H1 (cell line): Measurements from ENCODE around the gene ARNT2. TPM values are rescaled to one million over a fixed set of nuclear protein-coding genes. Genes with fewer than 3 reads are reported as not detected.

Source experiments
- CTCF ChIA-PET: fragments of 300-600 bp; sonication (Branson Sonifier 250); formaldehyde crosslinking; loops from one replicate; lab custom pipeline; 2021; ENCODE audit not compliant: partially characterized antibody; lab: Charles Lee
- POLR2A ChIA-PET: fragments of 300-600 bp; sonication (Branson Sonifier 250); formaldehyde crosslinking; loops from one replicate; lab custom pipeline; 2021; ENCODE audit warnings: inconsistent platforms; ENCODE audit not compliant: partially characterized antibody; lab: Charles Lee
- DNase-seq, 2 experiments: peaks; one replicate each; pipeline versions ENCODE4 v3.0.0 to v3.0.0-alpha.2; 2010 to 2022; ENCODE audit warnings: low spot score in 2 of 2, low read depth in 1 of 2, mixed read lengths in 1 of 2
- FAIRE-seq: peaks from 2 replicates; lab custom pipeline; 2011; peaks lifted over from hg19 to GRCh38; lab: Jason Lieb, UNC
- H2AFZ ChIP-seq: 2 replicates; pipeline ENCODE4 v1.8.1; 2012; ENCODE audit warnings: low read length, inconsistent platforms
- H2AK5ac ChIP-seq: 2 replicates; pipeline ENCODE4 v1.6.1; 2013; ENCODE audit warnings: low read depth, low read length
- H2BK120ac ChIP-seq: replicated peaks from 2 replicates; pipeline ENCODE3; 2013; ENCODE audit warnings: low read depth, low read length, inconsistent platforms
- H2BK12ac ChIP-seq: 2 replicates; pipeline ENCODE4 v1.6.1; 2013; ENCODE audit warnings: low read depth, low read length
- H2BK15ac ChIP-seq: 2 replicates; pipeline ENCODE4 v1.6.1; 2013; ENCODE audit warnings: low read length
- H2BK20ac ChIP-seq: 2 replicates; pipeline ENCODE4 v1.6.1; 2013; ENCODE audit warnings: low read length
- H2BK5ac ChIP-seq: 2 replicates; pipeline ENCODE4 v1.6.1; 2013; ENCODE audit warnings: low read depth, low read length
- H3K14ac ChIP-seq: 2 replicates; pipeline ENCODE4 v1.6.1; 2013; ENCODE audit warnings: inconsistent platforms; ENCODE audit not compliant: insufficient read length
- H3K18ac ChIP-seq: 2 replicates; pipeline ENCODE4 v1.6.1; 2013; ENCODE audit warnings: low read length; ENCODE audit errors: extremely low read depth
- H3K23ac ChIP-seq: 2 replicates; pipeline ENCODE4 v1.6.1; 2013; ENCODE audit warnings: inconsistent platforms; ENCODE audit not compliant: insufficient read length
- H3K23me2 ChIP-seq: 2 replicates; pipeline ENCODE4 v1.6.1; 2013; ENCODE audit warnings: low read depth, low read length
- H3K27ac ChIP-seq: 2 replicates; pipeline ENCODE4 v1.6.1; 2011; ENCODE audit warnings: low read depth, low read length, inconsistent platforms
- H3K27me3 ChIP-seq, 4 experiments: replicated peaks in 1 of 4; 1 replicate in 1 of 4; 2 replicates in 3 of 4; pipeline versions ENCODE4 v1.6.1 to v1.8.1; 2011 to 2013; ENCODE audit warnings: low read length in 3 of 4, mild to moderate bottlenecking in 3 of 4, inconsistent platforms in 2 of 4, mixed read lengths in 2 of 4, moderate library complexity in 1 of 4; ENCODE audit not compliant: control insufficient read depth in 3 of 4, insufficient read depth in 3 of 4; ENCODE audit errors: extremely low read depth in 1 of 4
- H3K36me3 ChIP-seq, 4 experiments: 2 replicates each; pipeline versions ENCODE4 v1.6.1 to v1.8.1; 2011 to 2013; ENCODE audit warnings: mild to moderate bottlenecking in 4 of 4, low read length in 3 of 4, moderate library complexity in 2 of 4, control low read depth in 1 of 4, inconsistent platforms in 1 of 4; ENCODE audit not compliant: insufficient read depth in 4 of 4, control insufficient read depth in 2 of 4
- H3K4ac ChIP-seq: replicated peaks from 2 replicates; pipeline ENCODE3; 2013; ENCODE audit warnings: low read length, low read depth, mixed read lengths, inconsistent platforms; ENCODE audit not compliant: insufficient read length
- H3K4me1 ChIP-seq, 4 experiments: replicated peaks in 1 of 4; 1 replicate in 1 of 4; 2 replicates in 3 of 4; pipeline versions ENCODE4 v1.6.1 to v1.8.1; 2011 to 2013; ENCODE audit warnings: low read length in 3 of 4, inconsistent platforms in 2 of 4, mixed read lengths in 1 of 4; ENCODE audit not compliant: insufficient read depth in 4 of 4, control insufficient read depth in 3 of 4
- H3K4me2 ChIP-seq, 2 experiments: 2 replicates each; pipeline versions ENCODE4 v1.6.1 to v1.8.1; 2011 to 2013; ENCODE audit warnings: low read depth in 2 of 2, low read length in 2 of 2, control low read depth in 1 of 2, inconsistent platforms in 1 of 2, mild to moderate bottlenecking in 1 of 2; ENCODE audit not compliant: insufficient read depth in 1 of 2
- H3K4me3 ChIP-seq, 4 experiments: fragments of 200-600, 300-600 bp in 1 of 4; sonication (generic), shearing (Covaris generic), sonication (Bioruptor Twin) in 1 of 4; 2 replicates each; pipeline versions ENCODE4 v1.5.1 to v1.8.1; 2011 to 2016; ENCODE audit warnings: low read length in 4 of 4, low read depth in 3 of 4, control low read depth in 2 of 4, inconsistent platforms in 2 of 4, mild to moderate bottlenecking in 2 of 4, mixed read lengths in 1 of 4, moderate library complexity in 1 of 4; ENCODE audit not compliant: insufficient read depth in 2 of 4; ENCODE audit errors: extremely low read depth in 1 of 4
- H3K56ac ChIP-seq: replicated peaks from 2 replicates; pipeline ENCODE3; 2013; ENCODE audit warnings: low read depth, mild to moderate bottlenecking, mixed read lengths, low read length, inconsistent platforms; ENCODE audit not compliant: insufficient read length
- H3K79me1 ChIP-seq: 2 replicates; pipeline ENCODE4 v1.6.1; 2013; ENCODE audit warnings: low read depth, low read length, control low read depth
- H3K79me2 ChIP-seq, 2 experiments: 2 replicates each; pipeline versions ENCODE4 v1.6.1 to v1.8.1; 2012 to 2013; ENCODE audit warnings: low read length in 2 of 2, mild to moderate bottlenecking in 2 of 2, inconsistent platforms in 1 of 2; ENCODE audit not compliant: insufficient read depth in 2 of 2, control insufficient read depth in 1 of 2
- H3K9ac ChIP-seq, 4 experiments: replicated peaks in 1 of 4; 1 replicate in 1 of 4; 2 replicates in 3 of 4; pipeline versions ENCODE4 v1.6.1 to v1.8.1; 2011 to 2013; ENCODE audit warnings: low read depth in 3 of 4, low read length in 3 of 4, control low read depth in 2 of 4, mild to moderate bottlenecking in 2 of 4, moderate library complexity in 2 of 4, inconsistent platforms in 1 of 4; ENCODE audit errors: extremely low read depth in 1 of 4
- H3K9me3 ChIP-seq, 2 experiments: 2 replicates each; pipeline versions ENCODE4 v1.6.1 to v1.8.1; 2012 to 2013; ENCODE audit warnings: mild to moderate bottlenecking in 2 of 2, moderate library complexity in 2 of 2, control low read depth in 1 of 2, inconsistent platforms in 1 of 2, low read depth in 1 of 2, low read length in 1 of 2, mixed read lengths in 1 of 2; ENCODE audit not compliant: insufficient read depth in 2 of 2
- H4K20me1 ChIP-seq, 2 experiments: replicated peaks in 1 of 2; 2 replicates each; pipeline versions ENCODE3 to v1.8.1; 2011 to 2013; ENCODE audit warnings: inconsistent platforms in 2 of 2, low read length in 2 of 2, mild to moderate bottlenecking in 1 of 2; ENCODE audit not compliant: insufficient read depth in 2 of 2, control insufficient read depth in 1 of 2
- H4K5ac ChIP-seq: 2 replicates; pipeline ENCODE4 v1.6.1; 2013; ENCODE audit warnings: low read length, low read depth, mixed read lengths, inconsistent platforms; ENCODE audit not compliant: insufficient read length
- H4K8ac ChIP-seq: 2 replicates; pipeline ENCODE4 v1.8.0; 2013; ENCODE audit warnings: mild to moderate bottlenecking, moderate library complexity, low read length, inconsistent platforms; ENCODE audit not compliant: insufficient read depth; ENCODE audit errors: extremely low read depth
- H4K91ac ChIP-seq: replicated peaks from 2 replicates; pipeline ENCODE3; 2013; ENCODE audit warnings: low read length, mixed read lengths, inconsistent platforms; ENCODE audit not compliant: insufficient read length
- WGBS, 2 experiments: shearing (Covaris generic) in 1 of 2; methylation state at CpG; one replicate each; pipeline versions ENCODE4 v1.1.6 to v1.1.7; 2013 to 2015; ENCODE audit warnings: low lambda C conversion rate in 2 of 2, mixed read lengths in 2 of 2, inconsistent platforms in 1 of 2, low coverage in 1 of 2, missing lambda C conversion rate in 1 of 2; ENCODE audit not compliant: insufficient replicate concordance in 2 of 2, insufficient coverage in 1 of 2, insufficient read length in 1 of 2; ENCODE audit errors: extremely low coverage in 1 of 2, missing lambda C conversion rate in 1 of 2; 5-methylcytosine and 5-hydroxymethylcytosine counted together
- polyA plus RNA-seq, 7 experiments: library from polyadenylated mRNA; depleted of rRNA in 3 of 7; stranded (reverse) in 5 of 7; unstranded in 2 of 7; fragments of >200 nt in 5 of 7; fragments of 200-250 nt in 2 of 7; gene quantifications; 1 replicate in 5 of 7; 2 replicates in 1 of 7; 4 replicates in 1 of 7; pipeline versions ENCODE4 v1.2.1 to v1.2.3, GENCODE V29; 2011 to 2013; ENCODE audit warnings: missing spikeins in 2 of 7, mixed read lengths in 2 of 7
- total RNA-seq: library from RNA; stranded (reverse); fragmentation: NEBNext Ultra II Directional; extraction: Animal tissue kit (Norgen Biotek cat#: 25700); gene quantifications from 2 replicates; pipeline ENCODE4 v1.2.1, GENCODE V29; 2021

Gene ARNT2
- total and polyA plus RNA-seq, 2 of the 8 experiments (the other 6 are each of a cell fraction or from before 2014, with no cell fraction given): 9.5 to 14.6 TPM

DNA sequence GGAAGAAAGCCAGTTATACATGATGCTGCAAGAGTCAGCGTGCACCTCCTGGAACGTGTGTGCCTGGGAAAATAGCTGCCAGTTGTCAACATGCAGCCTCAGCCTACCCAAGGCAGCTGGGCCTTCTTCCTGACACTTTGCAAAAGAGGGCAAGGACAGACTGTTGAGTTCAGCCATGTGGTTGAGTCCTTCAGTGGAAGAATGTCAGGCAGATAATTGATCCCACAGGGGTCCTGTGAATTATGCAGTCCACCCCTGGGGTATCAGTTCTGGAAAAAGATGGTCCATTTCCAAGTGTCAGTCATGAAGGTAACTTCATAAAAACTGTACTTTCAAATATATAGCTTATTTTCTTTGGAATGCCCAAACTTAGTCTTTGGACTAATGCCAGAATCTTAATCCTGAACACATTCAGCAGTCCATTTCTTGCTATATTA lies 79.6 kb downstream of the ARNT2 start:
- no peak overlapping the region for H4K8ac ChIP-seq
- no peak overlapping the region for H3K9ac ChIP-seq
- H3K79me2 ChIP-seq: no peaks in the 10 kb centered on the region
- no peak overlapping the region for H4K5ac ChIP-seq
- H3K4me2 ChIP-seq: no peak overlapping the region
- WGBS, 2 experiments: 93% methylated on average over 2 of the region's 2 CpGs; no CpG with 5 or more reads in 1 of the 2 experiments
- no peak overlapping the region for H3K56ac ChIP-seq
- no peak overlapping the region for H3K23ac ChIP-seq
- H3K27me3 ChIP-seq: no peaks in the 10 kb centered on the region
- H3K27ac ChIP-seq: no peak overlapping the region
- no peak overlapping the region for H3K4me3 ChIP-seq
- H4K20me1 ChIP-seq: no peaks in the 10 kb centered on the region
- peaks cover 0 to 12% (median 10%) of the 10 kb centered on the region in 4 experiments; a peak in 6 of 7 replicates for H3K4me1 ChIP-seq
- no peaks in the 10 kb centered on the region for H3K9me3 ChIP-seq
- no peak overlapping the region for H2BK15ac ChIP-seq
- H3K4ac ChIP-seq: no peak overlapping the region
- no peak overlapping the region for H3K14ac ChIP-seq
- H3K18ac ChIP-seq: no peak overlapping the region
- peak overlapping the region; percentile 46 for H4K91ac ChIP-seq
- DNase-seq: no peak
- no peaks in the 10 kb centered on the region for H3K23me2 ChIP-seq
- CTCF ChIA-PET: interaction anchor here (1.2 to 21.1 kb wide), 4 partner anchors 8 to 84 kb away, joined by 3 to 187 read pairs (median 16); no protein-coding TSS in a partner anchor
- H2BK12ac ChIP-seq: no peak overlapping the region
- no peak overlapping the region for H2BK5ac ChIP-seq
- no peak for FAIRE-seq
- H2AFZ ChIP-seq: no peak overlapping the region
- POLR2A ChIA-PET: no interaction called here
- no peak overlapping the region for H2BK20ac ChIP-seq
- no peak overlapping the region for H2BK120ac ChIP-seq
- no peaks in the 10 kb centered on the region; the same call in 1 of the 2 replicates for H3K79me1 ChIP-seq
- no peaks in the 10 kb centered on the region; a peak in 2 of 8 replicates for H3K36me3 ChIP-seq
- no peak overlapping the region for H2AK5ac ChIP-seq
